ENCODE data around the gene SLAMF6. TPM values are rescaled to one million over a fixed set of nuclear protein-coding genes. Genes with fewer than 3 reads are reported as not detected.

The SLAMF6 gene
- total and polyA plus RNA-seq, 9 donors, result 0.13 to 4.2 (median 0.47) TPM; not detected in 1

GRCh38 chr1:160459687-160460086, 63.4 kb downstream of the SLAMF6 start:
- intact Hi-C loops (cut with DNase I), result no loop called here
- H3K27me3 ChIP-seq, result no peaks in the 10 kb centered on the region
- 72 to 83% (median 72%) methylated on average over 2 of the region's 2 CpGs for WGBS, 3 donors
- no peaks in the 10 kb centered on the region for H3K4me1 ChIP-seq (ENCODE audit: insufficient read depth)
- no peak overlapping the region for H3K27ac ChIP-seq
- no peaks in the 10 kb centered on the region for H3K36me3 ChIP-seq
- H3K4me3 ChIP-seq, result no peak overlapping the region
- no peaks in the 10 kb centered on the region for H3K9me3 ChIP-seq
- no peak for DNase-seq
- no peak for TF ChIP-seq EP300 (IDR thresholded peaks at IDR 0.05)
- no peak for TF ChIP-seq POLR2A (IDR thresholded peaks at IDR 0.05)
- no peak for TF ChIP-seq CTCF (IDR thresholded peaks at IDR 0.05)

DNA sequence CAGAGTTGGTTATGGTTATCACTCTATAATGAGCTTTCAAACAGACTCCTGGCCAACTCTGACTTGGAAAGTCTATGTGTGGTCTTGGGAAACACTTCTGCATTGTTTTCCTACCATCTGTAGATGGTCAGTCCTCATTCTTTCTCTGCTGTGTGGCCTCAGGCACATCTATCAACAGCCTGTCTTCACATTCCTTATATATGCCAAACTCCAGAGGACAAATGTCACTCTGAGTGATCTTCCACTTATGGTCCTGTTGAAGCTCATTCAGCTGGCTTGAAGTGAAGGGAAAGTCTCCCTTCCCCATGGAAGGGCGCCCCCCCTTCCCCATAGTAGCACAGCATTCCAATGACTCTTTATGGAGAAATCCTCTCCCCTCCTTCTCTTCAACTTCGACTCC, 64.0 kb downstream of the SLAMF6 start:
- intact Hi-C loops (cut with DNase I), result no loop called here
- TF ChIP-seq POLR2A (IDR thresholded peaks at IDR 0.05) (no peak), EP300 (IDR thresholded peaks at IDR 0.05) (no peak), CTCF (IDR thresholded peaks at IDR 0.05) (no peak)
- DNase-seq, result no peak
- no peaks in the 10 kb centered on the region for H3K4me1 ChIP-seq (ENCODE audit: insufficient read depth)
- no peaks in the 10 kb centered on the region for H3K9me3 ChIP-seq
- WGBS, 3 donors, result 32 to 69% (median 50%) methylated on average over 2 of the region's 2 CpGs
- H3K27me3 ChIP-seq, result no peaks in the 10 kb centered on the region
- no peak overlapping the region for H3K4me3 ChIP-seq
- H3K36me3 ChIP-seq, result no peaks in the 10 kb centered on the region
- H3K27ac ChIP-seq, result no peak overlapping the region

- no peak for DNase-seq
- H3K27me3 ChIP-seq, result no peaks in the 10 kb centered on the region
- intact Hi-C loops (cut with DNase I), result no loop called here
- no peak overlapping the region for H3K4me3 ChIP-seq
- H3K9me3 ChIP-seq, result no peaks in the 10 kb centered on the region
- TF ChIP-seq CTCF (IDR thresholded peaks at IDR 0.05) (no peak), EP300 (IDR thresholded peaks at IDR 0.05) (no peak), POLR2A (IDR thresholded peaks at IDR 0.05) (no peak)
- no peaks in the 10 kb centered on the region for H3K36me3 ChIP-seq
- no peak overlapping the region for H3K27ac ChIP-seq
- WGBS, 3 donors, result 90 to 91% (median 90%) methylated on average over 1 of the region's 1 CpG
- no peaks in the 10 kb centered on the region for H3K4me1 ChIP-seq (ENCODE audit: insufficient read depth)
Measured at GRCh38 chr1:160455153-160455517, 67.9 kb downstream of the SLAMF6 start.

DNA sequence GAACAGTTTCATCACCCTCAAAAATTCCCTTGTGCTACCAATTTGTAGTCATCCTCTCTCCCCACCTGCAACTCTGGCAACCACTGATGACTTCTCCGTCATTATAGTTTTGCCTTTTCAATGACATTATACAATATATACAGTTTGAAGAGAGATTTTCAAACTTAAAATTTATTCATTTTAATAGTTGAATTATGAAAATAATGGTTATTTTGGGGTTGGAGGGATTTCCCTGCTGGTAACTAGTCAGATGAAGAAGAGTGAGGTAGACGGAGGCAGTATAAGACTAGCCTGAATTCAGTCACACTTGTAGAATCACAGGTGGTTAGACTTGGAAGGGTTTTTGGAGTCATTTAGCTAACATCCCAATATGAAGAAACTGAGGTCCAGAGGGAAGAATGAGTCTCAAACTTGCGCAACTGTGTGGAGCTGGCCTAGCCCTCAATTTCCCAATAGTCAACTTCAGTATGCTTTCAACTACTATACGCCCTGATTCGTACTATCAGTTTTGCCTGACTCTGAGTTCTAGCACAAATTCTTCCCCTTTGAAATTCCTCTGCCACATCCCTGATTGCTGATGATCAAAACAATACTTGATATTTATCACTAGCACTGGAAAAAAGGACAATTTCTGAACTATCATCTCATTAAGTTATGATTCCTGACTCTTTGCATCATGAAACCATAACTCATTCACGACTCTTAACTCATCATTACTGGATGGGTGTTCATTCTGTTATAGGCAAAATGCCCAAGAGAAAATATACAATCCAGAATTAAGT, 68.5 kb downstream of the SLAMF6 start:
- Histone ChIP-seq H3K4me3 (no peak overlapping the region), H3K36me3 (no peaks in the 10 kb centered on the region), H3K4me1 (ENCODE audit: insufficient read depth) (no peaks in the 10 kb centered on the region), H3K9me3 (no peaks in the 10 kb centered on the region), H3K27ac (no peak overlapping the region), H3K27me3 (no peaks in the 10 kb centered on the region)
- 81 to 85% (median 85%) methylated on average over 6 of the region's 6 CpGs for WGBS, 3 donors
- no peak for DNase-seq
- intact Hi-C loops (cut with DNase I), result no loop called here
- TF ChIP-seq POLR2A (IDR thresholded peaks at IDR 0.05) (no peak), CTCF (IDR thresholded peaks at IDR 0.05) (no peak), EP300 (IDR thresholded peaks at IDR 0.05) (no peak)

Measured in ovary (tissue), 9 donors.